Measurements from ENCODE around the gene OR2AJ1. TPM values are rescaled to one million over a fixed set of nuclear protein-coding genes. Genes with fewer than 3 reads are reported as not detected.
"Not testable (repeated sequence)": the region's sequence is repeated elsewhere in the genome, so short reads cannot be mapped to it uniquely, and the experiment has no call there.

OR2AJ1 gene
- total RNA-seq, 1 donor from 2014 or later, result not detected

GRCh38 chr1:247936415-247936814, 11.7 kb downstream of the OR2AJ1 start:
- H3K27ac ChIP-seq, result no peak overlapping the region
- ATAC-seq (no peak), DNase-seq (no peak)
- no peaks in the 10 kb centered on the region for H3K4me1 ChIP-seq
- TF ChIP-seq, protein P1, sequence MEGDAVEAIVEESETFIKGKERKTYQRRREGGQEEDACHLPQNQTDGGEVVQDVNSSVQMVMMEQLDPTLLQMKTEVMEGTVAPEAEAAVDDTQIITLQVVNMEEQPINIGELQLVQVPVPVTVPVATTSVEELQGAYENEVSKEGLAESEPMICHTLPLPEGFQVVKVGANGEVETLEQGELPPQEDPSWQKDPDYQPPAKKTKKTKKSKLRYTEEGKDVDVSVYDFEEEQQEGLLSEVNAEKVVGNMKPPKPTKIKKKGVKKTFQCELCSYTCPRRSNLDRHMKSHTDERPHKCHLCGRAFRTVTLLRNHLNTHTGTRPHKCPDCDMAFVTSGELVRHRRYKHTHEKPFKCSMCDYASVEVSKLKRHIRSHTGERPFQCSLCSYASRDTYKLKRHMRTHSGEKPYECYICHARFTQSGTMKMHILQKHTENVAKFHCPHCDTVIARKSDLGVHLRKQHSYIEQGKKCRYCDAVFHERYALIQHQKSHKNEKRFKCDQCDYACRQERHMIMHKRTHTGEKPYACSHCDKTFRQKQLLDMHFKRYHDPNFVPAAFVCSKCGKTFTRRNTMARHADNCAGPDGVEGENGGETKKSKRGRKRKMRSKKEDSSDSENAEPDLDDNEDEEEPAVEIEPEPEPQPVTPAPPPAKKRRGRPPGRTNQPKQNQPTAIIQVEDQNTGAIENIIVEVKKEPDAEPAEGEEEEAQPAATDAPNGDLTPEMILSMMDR (IDR thresholded peaks at IDR 0.05), result no peak
- H3K27me3 ChIP-seq, result no peaks in the 10 kb centered on the region
- no peaks in the 10 kb centered on the region for H3K36me3 ChIP-seq
- H3K9me3 ChIP-seq, result no peaks in the 10 kb centered on the region
- no peak overlapping the region for H3K4me3 ChIP-seq
- intact Hi-C loops (cut with DNase I), result no loop called here

DNA sequence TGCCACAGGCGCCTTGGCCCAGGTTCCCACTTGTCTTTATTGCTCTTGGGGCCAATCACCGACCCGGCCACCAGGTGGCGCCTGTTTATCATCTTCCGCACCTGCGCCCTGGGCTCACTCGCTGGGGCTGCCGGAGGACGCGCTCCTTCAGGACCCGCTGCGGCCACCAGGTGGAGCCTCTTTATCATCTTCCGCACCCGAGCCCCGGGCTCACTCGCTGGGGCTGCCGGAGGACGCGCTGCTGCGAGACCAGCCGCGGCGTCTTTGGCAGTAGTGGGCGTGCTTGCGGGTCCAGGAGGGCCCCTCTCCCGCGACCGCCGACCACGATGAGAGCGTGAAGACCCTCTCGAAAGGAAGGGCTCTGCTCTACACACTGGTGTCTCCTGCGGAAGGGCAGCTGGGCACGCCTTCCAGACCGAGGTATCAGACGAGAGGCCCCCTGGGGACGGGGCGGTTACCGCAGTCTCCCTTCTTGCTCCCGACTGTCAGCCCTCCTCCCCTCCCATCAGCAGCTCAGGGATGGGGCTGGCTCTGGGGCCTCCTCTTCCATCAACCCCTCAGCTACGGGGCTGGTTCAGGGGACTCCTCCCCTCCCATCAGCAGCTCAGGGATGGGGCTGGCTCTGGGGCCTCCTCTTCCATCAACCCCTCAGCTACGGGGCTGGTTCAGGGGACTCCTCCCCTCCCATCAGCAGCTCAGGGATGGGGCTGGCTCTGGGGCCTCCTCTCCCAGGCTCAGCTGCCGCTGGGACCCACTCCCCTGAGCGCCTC, 12.5 kb downstream of the OR2AJ1 start:
- H3K4me3 ChIP-seq, result peak overlapping the region; percentile 32
- intact Hi-C loops (cut with DNase I); H3K27ac ChIP-seq: not testable (repeated sequence)

DNA sequence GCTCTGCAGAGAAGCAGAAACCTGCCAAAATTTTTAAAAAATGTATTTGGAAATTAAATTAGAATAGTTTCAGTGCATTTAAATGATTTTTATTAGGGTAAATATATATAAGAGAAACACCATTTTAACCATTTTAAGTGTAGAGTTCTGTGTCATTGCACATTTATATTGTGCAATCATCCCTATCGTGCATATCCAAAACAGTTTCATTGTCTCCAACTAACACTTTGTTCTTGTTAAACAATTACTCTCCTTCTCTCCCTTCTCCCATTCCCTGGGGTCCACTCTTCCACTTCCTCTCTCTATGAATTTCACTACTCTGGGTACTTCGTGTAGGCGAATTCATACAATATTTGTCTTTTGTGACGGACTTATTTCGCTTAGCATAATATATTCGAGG, 17.9 kb downstream of the OR2AJ1 start:
- no peak overlapping the region for H3K4me3 ChIP-seq
- no peaks in the 10 kb centered on the region for H3K36me3 ChIP-seq
- H3K9me3 ChIP-seq, result no peaks in the 10 kb centered on the region
- ATAC-seq (no peak), DNase-seq (no peak)
- H3K4me1 ChIP-seq, result no peaks in the 10 kb centered on the region
- intact Hi-C loops (cut with DNase I), result no loop called here
- no peaks in the 10 kb centered on the region for H3K27me3 ChIP-seq
- TF ChIP-seq, protein P1 (IDR thresholded peaks at IDR 0.05), result no peak
- no peak overlapping the region for H3K27ac ChIP-seq

More for the DNA sequence above, 12.5 kb downstream of the OR2AJ1 start:
- not testable (repeated sequence) for H3K36me3 ChIP-seq, H3K4me1 ChIP-seq, H3K9me3 ChIP-seq, H3K27me3 ChIP-seq
- DNase-seq (peak; percentile 87), ATAC-seq (peak; percentile 99)
- TF ChIP-seq, protein P1 (IDR thresholded peaks at IDR 0.05), result peak; percentile 54

- Histone ChIP-seq H3K36me3 (no peaks in the 10 kb centered on the region), H3K27me3 (no peaks in the 10 kb centered on the region), H3K4me3 (no peak within 1 kb of the TSS), H3K4me1 (no peaks in the 10 kb centered on the region), H3K9me3 (no peaks in the 10 kb centered on the region), H3K27ac (no peak within 1 kb of the TSS)
- intact Hi-C loops (cut with DNase I), result no loop called here
- TF ChIP-seq, protein P1 (IDR thresholded peaks at IDR 0.05), result no peak
- ATAC-seq, result no peak
- no peak for DNase-seq
Observed at GRCh38 chr1:247948558-247948957, 23.9 kb downstream of the OR2AJ1 start, which contains the start of gene OR2L8. TSS of gene OR2L8 (plus strand) at chr1:247948858. CDS start at chr1:247948858, 0 bp downstream.

- DNase-seq (no peak), ATAC-seq (no peak)
- Histone ChIP-seq H3K4me1 (no peaks in the 10 kb centered on the region), H3K4me3 (no peak overlapping the region), H3K9me3 (no peaks in the 10 kb centered on the region), H3K27ac (no peak overlapping the region), H3K27me3 (no peaks in the 10 kb centered on the region), H3K36me3 (no peaks in the 10 kb centered on the region)
- intact Hi-C loops (cut with DNase I), result no loop called here
- TF ChIP-seq, protein P1 (IDR thresholded peaks at IDR 0.05), result no peak
Observed at GRCh38 chr1:247953408-247953807, 28.7 kb downstream of the OR2AJ1 start.

All from upper lobe of right lung (tissue), 1 donor.